Measurements from ENCODE around the gene MT1A.

The MT1A gene

GRCh38 chr16:56637814-56638750, at the start of gene MT1A:
Gene MT1A (plus strand): TSS chr16:56638666. CDS start chr16:56638739, 73 bp downstream.
- no peak for DNase-seq

DNA sequence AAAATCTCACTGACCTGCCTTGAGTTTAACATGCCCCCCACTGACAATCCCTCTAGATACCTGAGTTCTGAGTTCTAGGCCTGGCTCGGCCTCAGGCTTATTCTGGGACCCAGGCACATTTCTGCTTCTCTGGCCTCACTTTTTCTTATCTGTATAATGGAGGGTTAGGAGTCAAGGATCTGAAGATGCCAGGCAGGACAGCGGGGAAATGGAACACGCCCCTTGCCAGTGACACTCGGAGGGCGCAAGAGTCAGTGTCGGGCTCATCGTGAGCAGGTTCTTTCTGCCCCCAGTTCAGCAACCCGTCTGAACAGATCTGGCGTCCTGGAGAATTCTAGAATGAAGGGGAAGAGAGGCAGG, 49.7 kb upstream of the MT1A start:
- DNase-seq = no peak

GRCh38 chr16:56589141-56590039, 49.1 kb upstream of the MT1A start, which contains the start of gene MT3:
Gene MT3 (plus strand): TSS chr16:56589528. CDS start chr16:56589591, 63 bp downstream.
- peak; percentile 50 for DNase-seq

DNA sequence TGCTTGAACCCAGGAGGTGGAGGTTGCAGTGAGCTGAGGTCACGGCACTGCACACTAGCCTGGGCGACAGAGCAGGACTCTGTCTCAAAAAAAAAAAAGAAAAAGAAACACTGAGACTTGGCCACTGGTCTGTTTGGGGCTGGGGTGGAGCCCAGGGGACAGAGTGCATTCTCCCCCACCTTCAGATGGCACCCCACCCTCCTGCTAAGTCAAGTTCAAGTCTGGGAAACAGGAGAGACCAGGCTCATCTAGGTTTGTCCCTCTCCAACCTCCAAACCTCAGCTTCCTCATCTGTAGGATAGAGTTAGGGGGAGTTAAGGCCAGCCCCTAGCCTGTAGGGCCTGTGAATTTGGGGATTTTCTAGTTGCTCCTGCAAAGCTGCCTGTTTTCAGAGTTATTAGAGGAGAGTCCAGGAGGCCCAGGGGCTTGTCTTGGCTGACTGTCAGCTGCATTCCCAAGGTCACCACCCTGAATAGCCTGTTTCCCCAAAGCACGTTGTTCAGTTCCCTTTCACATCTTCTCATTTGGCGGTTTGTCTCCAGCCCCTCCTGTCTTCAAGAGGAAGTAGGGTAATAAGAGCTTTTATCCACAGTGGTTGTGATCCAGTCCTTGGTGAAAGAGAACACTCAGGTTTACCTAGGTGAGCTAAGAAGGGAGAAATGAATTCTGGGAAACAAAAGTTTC, 46.9 kb upstream of the MT1A start:
- no peak for DNase-seq

- DNase-seq = no peak
These were observed 44.7 kb upstream of the MT1A start for GRCh38 chr16:56593573-56594291.

DNA sequence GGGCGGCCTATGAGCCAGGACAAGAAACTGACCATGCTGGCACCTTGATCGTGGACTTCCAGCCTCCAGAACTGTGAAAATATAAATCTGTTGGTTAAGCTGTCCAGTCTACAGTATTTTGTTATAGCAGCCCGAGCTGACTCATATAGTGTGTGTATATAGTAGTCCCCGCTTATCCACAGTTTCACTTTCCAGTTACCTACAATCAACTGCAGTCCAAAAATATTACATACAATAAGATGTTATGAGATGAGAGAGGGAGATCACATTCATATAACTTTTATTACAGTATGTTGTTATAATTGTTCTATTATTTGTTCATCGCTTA, 44.2 kb upstream of the MT1A start:
- DNase-seq = no peak

GRCh38 chr16:56600398-56600999, 38.0 kb upstream of the MT1A start:
- peak; percentile 41 for DNase-seq

DNA sequence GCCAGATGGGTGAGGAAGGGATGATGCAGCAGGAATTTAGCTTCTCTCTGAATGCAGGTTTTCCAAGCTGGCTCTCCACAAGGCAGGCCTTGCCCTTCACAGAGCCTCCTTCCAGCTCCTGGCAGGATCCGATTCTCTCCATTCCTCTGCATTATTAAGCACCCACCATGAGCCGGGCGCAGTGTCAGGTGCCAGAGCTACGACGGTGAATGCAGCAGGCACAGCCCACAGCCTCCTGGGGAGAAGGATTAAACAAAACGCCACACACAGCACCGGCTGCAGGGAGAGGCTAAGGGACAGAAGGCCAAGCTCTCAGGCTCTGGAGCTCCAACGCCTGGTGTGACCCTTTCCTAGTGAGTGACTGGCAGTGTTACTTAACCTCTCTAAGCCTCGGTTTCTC, 37.1 kb upstream of the MT1A start:
- no peak for DNase-seq

DNA sequence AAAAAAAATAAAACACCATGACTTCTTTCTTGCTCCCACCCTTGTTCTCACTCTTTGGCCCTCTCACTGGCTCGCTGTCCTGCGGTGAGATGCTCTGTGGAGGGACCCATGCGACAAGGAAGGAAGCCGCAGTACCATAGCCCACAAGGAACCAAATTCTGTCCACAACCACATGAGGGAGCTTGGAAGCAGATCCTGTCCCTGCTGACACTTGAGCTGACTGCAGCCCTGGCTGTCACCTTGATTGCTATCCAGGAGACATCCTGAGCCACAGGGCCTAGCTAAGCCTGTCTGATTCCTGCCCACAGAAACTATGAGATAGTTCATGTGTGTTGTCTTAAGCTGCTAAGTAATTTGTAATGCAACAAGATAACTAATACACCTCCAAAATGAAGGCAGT, 34.9 kb upstream of the MT1A start:
- DNase-seq = peak; percentile 23

GRCh38 chr16:56604966-56605365, 33.5 kb upstream of the MT1A start:
- DNase-seq = no peak

DNA sequence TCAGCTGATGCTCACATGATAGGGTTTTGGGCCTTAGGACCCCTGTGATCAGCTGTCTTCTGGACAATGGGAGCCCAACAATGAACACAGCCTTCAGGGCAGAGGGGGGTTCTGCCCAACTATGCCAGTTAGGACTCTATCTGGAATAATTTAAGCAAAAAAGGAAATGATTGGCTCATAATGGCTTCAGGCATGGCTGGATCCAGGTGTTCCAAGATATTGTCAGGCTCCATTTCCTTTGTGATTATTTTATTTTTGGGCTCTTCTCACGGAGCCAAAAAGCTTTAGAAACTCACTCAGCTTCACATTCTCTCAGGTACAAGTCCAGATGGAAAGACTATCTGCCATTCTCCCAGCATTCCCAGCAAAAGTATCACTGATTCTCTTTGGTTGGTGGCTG, 33.0 kb upstream of the MT1A start:
- no peak for DNase-seq

GRCh38 chr16:56606071-56606475, 32.4 kb upstream of the MT1A start:
- peak; percentile 37 for DNase-seq

- DNase-seq = no peak
These were observed 31.9 kb upstream of the MT1A start for GRCh38 chr16:56606476-56607108.

DNA sequence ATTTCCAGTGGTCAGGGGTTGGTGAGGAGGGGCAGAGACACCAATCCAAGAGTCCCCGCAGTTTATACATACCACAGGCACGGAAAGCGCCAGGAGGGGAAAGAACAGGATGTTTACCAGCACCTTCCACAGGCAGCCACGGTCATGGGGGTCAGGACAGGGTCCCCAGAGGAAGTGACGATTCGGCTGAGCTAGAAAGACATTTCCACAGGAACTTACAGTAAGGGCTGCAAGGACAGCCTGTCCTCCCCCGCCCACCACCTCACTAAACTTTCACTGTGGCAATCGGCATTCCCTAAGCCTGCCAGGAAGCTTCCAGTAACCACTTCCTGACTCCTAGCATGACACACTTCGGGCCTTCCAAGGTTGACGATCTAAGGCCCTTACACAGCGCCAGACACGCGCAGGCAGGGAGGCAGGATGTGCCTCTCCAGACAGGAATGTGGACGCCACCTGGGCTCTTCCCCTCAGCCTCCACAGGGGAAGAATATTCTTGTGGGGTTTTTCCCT, 31.3 kb upstream of the MT1A start:
- DNase-seq = no peak

DNA sequence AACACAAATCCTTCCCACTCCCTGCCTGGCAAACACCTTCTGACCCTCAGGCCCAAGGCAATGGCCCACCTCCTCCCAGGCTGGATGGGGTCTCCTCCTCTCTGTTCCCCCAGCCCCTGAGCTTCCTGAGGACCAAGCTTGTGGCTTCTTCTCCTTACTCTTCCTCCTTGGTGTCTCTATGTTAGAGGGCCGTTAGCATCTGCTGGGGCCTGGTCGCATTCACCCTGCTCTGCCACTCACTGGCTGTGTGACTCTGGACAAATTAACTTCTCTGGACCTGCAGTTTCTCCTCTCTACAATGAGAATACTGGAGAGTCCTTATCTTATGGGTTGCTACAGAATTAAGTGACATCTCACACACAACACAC, 30.8 kb upstream of the MT1A start:
- DNase-seq = no peak

GRCh38 chr16:56608043-56608875, 30.2 kb upstream of the MT1A start, which contains the start of gene MT2A:
Gene MT2A (plus strand): TSS chr16:56608584. CDS start chr16:56608656, 72 bp downstream.
- peak; percentile 95 for DNase-seq

- peak; percentile 26 for DNase-seq
These were observed 29.5 kb upstream of the MT1A start for GRCh38 chr16:56608876-56609462.

- peak; percentile 88 for DNase-seq
These were observed 29.0 kb upstream of the MT1A start for GRCh38 chr16:56609463-56609921.

GRCh38 chr16:56610017-56610608, 28.4 kb upstream of the MT1A start:
- DNase-seq = peak; percentile 88

All from activated CD4-positive, alpha-beta T cell treated with anti-CD3 and anti-CD28 coated beads for 48 hours (primary cell).